Activated naive CD8-positive, alpha-beta T cell treated with anti-CD3 and anti-CD28 coated beads, Interleukin-2, amount 50 U/mL, for 24 hours (primary cell): Measurements from ENCODE around the gene YTHDC1.

Source experiments
- ATAC-seq: fragments of 150-1000 bp; cut with Tn5 transposase; one replicate; pipeline ENCODE4 v1.10.0; 2021
- DNase-seq: peaks from one replicate; pipeline ENCODE4 v3.0.0; 2021
- H3K27ac Mint-ChIP-seq: one replicate; pipeline ENCODE4 v1.8.0; 2021; ENCODE audit warnings: mild to moderate bottlenecking, mixed read lengths
- H3K27me3 Mint-ChIP-seq: one replicate; pipeline ENCODE4 v1.8.0; 2021; ENCODE audit warnings: mixed read lengths
- H3K36me3 Mint-ChIP-seq: one replicate; pipeline ENCODE4 v1.8.0; 2021; ENCODE audit warnings: low read depth, mixed read lengths
- H3K4me1 Mint-ChIP-seq: one replicate; pipeline ENCODE4 v1.8.0; 2021; ENCODE audit warnings: mixed read lengths
- H3K4me3 Mint-ChIP-seq: one replicate; pipeline ENCODE4 v1.8.0; 2021; ENCODE audit warnings: mild to moderate bottlenecking, moderate library complexity, mixed read lengths
- H3K9me3 Mint-ChIP-seq: one replicate; pipeline ENCODE4 v1.8.0; 2021; ENCODE audit warnings: mixed read lengths

YTHDC1 gene

GRCh38 chr4:68369142-68369805, 19.4 kb upstream of the YTHDC1 start:
- Mint-ChIP-seq H3K4me1 (peaks cover 12% of the 10 kb centered on the region), H3K4me3 (no peak overlapping the region), H3K27ac (no peak overlapping the region), H3K9me3 (peaks cover 2% of the 10 kb centered on the region), H3K36me3 (no peaks in the 10 kb centered on the region), H3K27me3 (peaks cover 7% of the 10 kb centered on the region)
- DNase-seq (no peak), ATAC-seq (no peak)

GRCh38 chr4:68368691-68369131, 18.8 kb upstream of the YTHDC1 start:
- no peaks in the 10 kb centered on the region for H3K36me3 Mint-ChIP-seq
- H3K4me3 Mint-ChIP-seq, result no peak overlapping the region
- no peak for ATAC-seq
- H3K27ac Mint-ChIP-seq, result no peak overlapping the region
- peaks cover 3% of the 10 kb centered on the region for H3K9me3 Mint-ChIP-seq
- H3K4me1 Mint-ChIP-seq, result peaks cover 12% of the 10 kb centered on the region
- peaks cover 10% of the 10 kb centered on the region for H3K27me3 Mint-ChIP-seq
- DNase-seq, result no peak

GRCh38 chr4:68367835-68368234, 17.9 kb upstream of the YTHDC1 start:
- Mint-ChIP-seq H3K27me3 (peaks cover 10% of the 10 kb centered on the region), H3K9me3 (peaks cover 3% of the 10 kb centered on the region), H3K36me3 (no peaks in the 10 kb centered on the region), H3K4me3 (no peak overlapping the region), H3K27ac (no peak overlapping the region), H3K4me1 (peaks cover 7% of the 10 kb centered on the region)
- no peak for DNase-seq
- no peak for ATAC-seq

GRCh38 chr4:68366600-68366999, 16.7 kb upstream of the YTHDC1 start:
- H3K27me3 Mint-ChIP-seq, result peaks cover 10% of the 10 kb centered on the region

GRCh38 chr4:68365068-68365467, 15.2 kb upstream of the YTHDC1 start:
- no peak overlapping the region for H3K27ac Mint-ChIP-seq
- peaks cover 3% of the 10 kb centered on the region for H3K9me3 Mint-ChIP-seq
- DNase-seq, result no peak
- H3K4me1 Mint-ChIP-seq, result peaks cover 7% of the 10 kb centered on the region
- H3K27me3 Mint-ChIP-seq, result peaks cover 10% of the 10 kb centered on the region
- no peak for ATAC-seq
- no peak overlapping the region for H3K4me3 Mint-ChIP-seq
- H3K36me3 Mint-ChIP-seq, result no peaks in the 10 kb centered on the region

More at GRCh38 chr4:68366600-68366999, 16.7 kb upstream of the YTHDC1 start:
- peaks cover 7% of the 10 kb centered on the region for H3K4me1 Mint-ChIP-seq
- no peak overlapping the region for H3K4me3 Mint-ChIP-seq
- no peak for ATAC-seq
- H3K27ac Mint-ChIP-seq, result no peak overlapping the region
- H3K36me3 Mint-ChIP-seq, result no peaks in the 10 kb centered on the region
- DNase-seq, result no peak
- peaks cover 3% of the 10 kb centered on the region for H3K9me3 Mint-ChIP-seq

GRCh38 chr4:68361146-68361589, 11.3 kb upstream of the YTHDC1 start:
- H3K36me3 Mint-ChIP-seq, result no peaks in the 10 kb centered on the region
- H3K27me3 Mint-ChIP-seq, result peaks cover 7% of the 10 kb centered on the region
- H3K9me3 Mint-ChIP-seq, result peaks cover 3% of the 10 kb centered on the region
- no peak overlapping the region for H3K4me3 Mint-ChIP-seq
- DNase-seq (no peak), ATAC-seq (no peak)
- no peak overlapping the region for H3K27ac Mint-ChIP-seq
- peaks cover 5% of the 10 kb centered on the region for H3K4me1 Mint-ChIP-seq

GRCh38 chr4:68360231-68360968, 10.5 kb upstream of the YTHDC1 start:
- Mint-ChIP-seq H3K9me3 (peaks cover 3% of the 10 kb centered on the region), H3K4me1 (peaks cover 5% of the 10 kb centered on the region), H3K4me3 (no peak overlapping the region), H3K27me3 (peaks cover 6% of the 10 kb centered on the region), H3K27ac (no peak overlapping the region), H3K36me3 (no peaks in the 10 kb centered on the region)
- no peak for ATAC-seq
- DNase-seq, result no peak

GRCh38 chr4:68359508-68359907, 9.6 kb upstream of the YTHDC1 start:
- Mint-ChIP-seq H3K9me3 (peaks cover 3% of the 10 kb centered on the region), H3K4me1 (peaks cover 5% of the 10 kb centered on the region), H3K36me3 (no peaks in the 10 kb centered on the region), H3K27ac (no peak overlapping the region), H3K4me3 (no peak overlapping the region), H3K27me3 (peaks cover 8% of the 10 kb centered on the region)
- DNase-seq, result no peak
- ATAC-seq, result peak; percentile 36

- Mint-ChIP-seq H3K9me3 (no peaks in the 10 kb centered on the region), H3K4me3 (no peak overlapping the region), H3K27me3 (peaks cover 4% of the 10 kb centered on the region), H3K36me3 (no peaks in the 10 kb centered on the region), H3K27ac (no peak overlapping the region), H3K4me1 (peaks cover 5% of the 10 kb centered on the region)
- DNase-seq (no peak), ATAC-seq (no peak)
These were observed 9.1 kb upstream of the YTHDC1 start for GRCh38 chr4:68358988-68359387.

- peaks cover 4% of the 10 kb centered on the region for H3K27me3 Mint-ChIP-seq
- H3K4me1 Mint-ChIP-seq, result peaks cover 13% of the 10 kb centered on the region
- no peak overlapping the region for H3K4me3 Mint-ChIP-seq
- no peak for ATAC-seq
- peaks cover 12% of the 10 kb centered on the region for H3K36me3 Mint-ChIP-seq
- no peaks in the 10 kb centered on the region for H3K9me3 Mint-ChIP-seq
- no peak for DNase-seq
- H3K27ac Mint-ChIP-seq, result no peak overlapping the region
These were observed 2.9 kb upstream of the YTHDC1 start for GRCh38 chr4:68352791-68353190.

- H3K27ac Mint-ChIP-seq, result peak overlapping the region; percentile 92
- H3K36me3 Mint-ChIP-seq, result peaks cover 17% of the 10 kb centered on the region
- peak overlapping the region; percentile 93 for H3K4me3 Mint-ChIP-seq
- no peaks in the 10 kb centered on the region for H3K9me3 Mint-ChIP-seq
- no peaks in the 10 kb centered on the region for H3K27me3 Mint-ChIP-seq
- peaks cover 44% of the 10 kb centered on the region for H3K4me1 Mint-ChIP-seq
- ATAC-seq, result peak; percentile 27
- DNase-seq, result no peak
These were observed 626 bp downstream of the YTHDC1 start for GRCh38 chr4:68349279-68349648.

GRCh38 chr4:68348577-68348976, 1.3 kb downstream of the YTHDC1 start:
- H3K4me1 Mint-ChIP-seq, result peaks cover 51% of the 10 kb centered on the region
- H3K36me3 Mint-ChIP-seq, result peaks cover 17% of the 10 kb centered on the region
- peak overlapping the region; percentile 92 for H3K27ac Mint-ChIP-seq
- H3K4me3 Mint-ChIP-seq, result peak overlapping the region; percentile 93
- DNase-seq, result no peak
- ATAC-seq, result no peak
- no peaks in the 10 kb centered on the region for H3K9me3 Mint-ChIP-seq
- H3K27me3 Mint-ChIP-seq, result no peaks in the 10 kb centered on the region

GRCh38 chr4:68347845-68348244, 2.0 kb downstream of the YTHDC1 start:
- peak overlapping the region; percentile 92 for H3K27ac Mint-ChIP-seq
- H3K4me1 Mint-ChIP-seq, result peaks cover 51% of the 10 kb centered on the region

GRCh38 chr4:68346461-68346860, 3.4 kb downstream of the YTHDC1 start:
- Mint-ChIP-seq H3K4me1 (peaks cover 60% of the 10 kb centered on the region), H3K9me3 (no peaks in the 10 kb centered on the region), H3K4me3 (peak overlapping the region; percentile 93), H3K27ac (peak overlapping the region; percentile 52), H3K36me3 (peaks cover 17% of the 10 kb centered on the region), H3K27me3 (no peaks in the 10 kb centered on the region)
- DNase-seq (no peak), ATAC-seq (no peak)

More at GRCh38 chr4:68347845-68348244, 2.0 kb downstream of the YTHDC1 start:
- ATAC-seq (no peak), DNase-seq (no peak)
- Mint-ChIP-seq H3K27me3 (no peaks in the 10 kb centered on the region), H3K4me3 (peak overlapping the region; percentile 93), H3K9me3 (no peaks in the 10 kb centered on the region), H3K36me3 (peaks cover 17% of the 10 kb centered on the region)

- Mint-ChIP-seq H3K27me3 (no peaks in the 10 kb centered on the region), H3K36me3 (peaks cover 16% of the 10 kb centered on the region), H3K27ac (no peak overlapping the region), H3K9me3 (no peaks in the 10 kb centered on the region), H3K4me1 (peaks cover 71% of the 10 kb centered on the region), H3K4me3 (no peak overlapping the region)
- ATAC-seq (no peak), DNase-seq (no peak)
These were observed 5.1 kb downstream of the YTHDC1 start for GRCh38 chr4:68344785-68345184.
